GM23338 (cell line): ENCODE data around the gene NECTIN2.

Experiments
- CTCF ChIP-seq, 2 experiments: fragments of 200-600 bp in 1 of 2; sonication (generic) in 1 of 2; conservative IDR thresholded peaks; 2 replicates each; pipeline versions ENCODE4 v1.5.1 to v1.6.1; 2016 to 2017; ENCODE audit warnings: antibody characterized with exemption in 2 of 2, low read depth in 2 of 2, mild to moderate bottlenecking in 2 of 2, moderate library complexity in 1 of 2
- JUNB ChIP-seq: IDR thresholded peaks from one replicate; pipeline ENCODE4 v1.6.1; 2016; ENCODE audit warnings: antibody characterized with exemption; ENCODE audit not compliant: unreplicated experiment
- TF ChIP-seq, protein P1 (sequence below): IDR thresholded peaks from one replicate; pipeline ENCODE4 v1.6.1; 2018; ENCODE audit warnings: antibody characterized with exemption; ENCODE audit not compliant: unreplicated experiment

- TF ChIP-seq JUNB (no peak), CTCF (conservative IDR thresholded peaks at IDR 0.05; ENCODE audit: low read depth in 2 of 2) (no peak)
- TF ChIP-seq, protein P1, sequence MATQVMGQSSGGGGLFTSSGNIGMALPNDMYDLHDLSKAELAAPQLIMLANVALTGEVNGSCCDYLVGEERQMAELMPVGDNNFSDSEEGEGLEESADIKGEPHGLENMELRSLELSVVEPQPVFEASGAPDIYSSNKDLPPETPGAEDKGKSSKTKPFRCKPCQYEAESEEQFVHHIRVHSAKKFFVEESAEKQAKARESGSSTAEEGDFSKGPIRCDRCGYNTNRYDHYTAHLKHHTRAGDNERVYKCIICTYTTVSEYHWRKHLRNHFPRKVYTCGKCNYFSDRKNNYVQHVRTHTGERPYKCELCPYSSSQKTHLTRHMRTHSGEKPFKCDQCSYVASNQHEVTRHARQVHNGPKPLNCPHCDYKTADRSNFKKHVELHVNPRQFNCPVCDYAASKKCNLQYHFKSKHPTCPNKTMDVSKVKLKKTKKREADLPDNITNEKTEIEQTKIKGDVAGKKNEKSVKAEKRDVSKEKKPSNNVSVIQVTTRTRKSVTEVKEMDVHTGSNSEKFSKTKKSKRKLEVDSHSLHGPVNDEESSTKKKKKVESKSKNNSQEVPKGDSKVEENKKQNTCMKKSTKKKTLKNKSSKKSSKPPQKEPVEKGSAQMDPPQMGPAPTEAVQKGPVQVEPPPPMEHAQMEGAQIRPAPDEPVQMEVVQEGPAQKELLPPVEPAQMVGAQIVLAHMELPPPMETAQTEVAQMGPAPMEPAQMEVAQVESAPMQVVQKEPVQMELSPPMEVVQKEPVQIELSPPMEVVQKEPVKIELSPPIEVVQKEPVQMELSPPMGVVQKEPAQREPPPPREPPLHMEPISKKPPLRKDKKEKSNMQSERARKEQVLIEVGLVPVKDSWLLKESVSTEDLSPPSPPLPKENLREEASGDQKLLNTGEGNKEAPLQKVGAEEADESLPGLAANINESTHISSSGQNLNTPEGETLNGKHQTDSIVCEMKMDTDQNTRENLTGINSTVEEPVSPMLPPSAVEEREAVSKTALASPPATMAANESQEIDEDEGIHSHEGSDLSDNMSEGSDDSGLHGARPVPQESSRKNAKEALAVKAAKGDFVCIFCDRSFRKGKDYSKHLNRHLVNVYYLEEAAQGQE, result no peak
Measured at GRCh38 chr19:44812142-44812718, 33.9 kb upstream of the NECTIN2 start.
